IPS-18c (cell line): ENCODE results near the gene TEAD1.

Experiments used
- H3K4me3 ChIP-seq: 2 replicates; pipeline ENCODE4 v1.7.0; 2013; ENCODE audit warnings: low read depth, mild to moderate bottlenecking, low read length, moderate library complexity; ENCODE audit not compliant: insufficient read depth
- H3K9me3 ChIP-seq: one replicate; pipeline ENCODE4 v1.6.1; 2013; ENCODE audit warnings: mild to moderate bottlenecking, low read length, moderate library complexity; ENCODE audit not compliant: control insufficient read depth, insufficient read depth

Gene TEAD1

GRCh38 chr11:12799334-12799835 is 125.2 kb downstream of the TEAD1 start:
- no peak overlapping the region for H3K4me3 ChIP-seq
- no peaks in the 10 kb centered on the region for H3K9me3 ChIP-seq

GRCh38 chr11:12800032-12800671 is 125.9 kb downstream of the TEAD1 start:
- Histone ChIP-seq H3K4me3 (no peak overlapping the region), H3K9me3 (no peaks in the 10 kb centered on the region)

DNA sequence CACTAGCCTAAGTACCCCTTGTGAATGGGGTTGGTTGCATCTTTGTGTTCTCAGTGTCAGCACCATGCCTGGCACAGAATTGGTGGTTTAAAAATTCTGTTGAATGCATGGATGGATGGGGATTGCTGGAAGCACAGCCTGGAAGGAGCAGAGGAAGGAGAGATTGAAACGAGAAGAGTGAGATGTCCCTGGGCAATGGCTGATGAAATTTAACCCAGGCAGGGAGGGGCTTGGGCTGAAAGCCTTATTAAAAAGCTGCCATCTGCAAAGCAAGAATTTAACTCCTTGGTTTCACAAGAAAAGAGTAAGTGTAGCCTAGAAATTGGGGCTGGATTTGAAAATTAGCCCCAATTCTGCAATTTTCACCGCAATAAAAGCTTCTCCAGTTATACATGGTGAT is 126.7 kb downstream of the TEAD1 start:
- H3K9me3 ChIP-seq: no peaks in the 10 kb centered on the region
- H3K4me3 ChIP-seq: no peak overlapping the region

DNA sequence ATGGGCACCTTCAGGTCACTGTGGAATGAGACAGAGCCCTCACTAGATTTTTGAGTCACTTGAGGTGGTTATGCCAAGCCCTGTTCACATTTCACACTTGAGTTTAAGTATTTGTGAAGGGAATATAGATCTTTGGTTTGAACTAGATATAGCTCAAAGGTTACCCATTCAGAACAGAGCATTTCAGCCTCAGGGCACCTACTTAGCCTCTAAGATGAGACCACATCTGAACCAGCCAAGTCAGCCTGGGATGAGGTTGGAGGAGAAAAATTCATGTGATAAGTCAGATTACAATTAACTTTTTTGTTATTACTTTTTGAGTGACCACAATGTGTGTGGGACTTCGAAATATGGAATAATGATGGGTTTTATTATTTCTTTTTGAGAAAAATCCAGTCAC is 127.8 kb downstream of the TEAD1 start:
- H3K9me3 ChIP-seq: no peaks in the 10 kb centered on the region
- H3K4me3 ChIP-seq: no peak overlapping the region

GRCh38 chr11:12802418-12803085 is 128.3 kb downstream of the TEAD1 start:
- Histone ChIP-seq H3K4me3 (no peak overlapping the region), H3K9me3 (no peaks in the 10 kb centered on the region)

DNA sequence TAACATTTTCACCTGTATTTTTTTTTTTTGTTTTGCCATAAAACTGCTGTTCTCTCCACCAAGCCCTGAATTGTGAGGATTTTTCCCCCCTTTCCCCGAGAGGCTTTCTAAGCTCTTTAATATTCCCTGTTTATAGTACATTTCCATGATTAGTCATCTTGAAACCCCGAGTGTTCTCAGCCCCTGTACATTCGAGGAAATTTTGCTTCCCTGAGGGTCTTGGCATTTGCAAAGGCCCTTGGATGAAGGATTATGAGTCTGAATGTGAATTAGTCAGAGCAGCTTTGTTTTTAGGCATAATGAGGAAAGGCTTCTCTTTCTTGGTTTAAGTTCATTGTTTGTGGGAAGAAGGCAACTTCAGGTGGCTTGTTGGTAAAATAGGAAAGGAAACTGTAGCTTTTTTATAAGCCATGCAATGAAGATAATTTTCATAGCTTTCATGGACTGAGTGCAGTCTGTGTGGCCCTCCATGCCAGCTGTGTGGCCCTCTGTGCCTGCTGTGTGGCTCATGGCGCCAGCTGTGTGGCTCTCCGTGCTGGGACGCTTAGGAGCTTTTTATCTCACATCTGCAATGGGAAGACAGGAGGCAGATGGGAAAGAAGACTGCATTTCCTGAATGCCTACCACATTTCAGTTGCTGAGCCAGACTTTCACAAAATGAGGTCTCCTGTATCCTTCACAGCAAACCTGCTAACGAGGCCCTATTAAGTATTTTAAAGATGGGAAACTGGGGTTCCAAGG is 129.0 kb downstream of the TEAD1 start:
- Histone ChIP-seq H3K4me3 (no peak overlapping the region), H3K9me3 (no peaks in the 10 kb centered on the region)

- Histone ChIP-seq H3K4me3 (no peak overlapping the region), H3K9me3 (no peaks in the 10 kb centered on the region)
Measured at GRCh38 chr11:12806113-12806512, 131.9 kb downstream of the TEAD1 start.

DNA sequence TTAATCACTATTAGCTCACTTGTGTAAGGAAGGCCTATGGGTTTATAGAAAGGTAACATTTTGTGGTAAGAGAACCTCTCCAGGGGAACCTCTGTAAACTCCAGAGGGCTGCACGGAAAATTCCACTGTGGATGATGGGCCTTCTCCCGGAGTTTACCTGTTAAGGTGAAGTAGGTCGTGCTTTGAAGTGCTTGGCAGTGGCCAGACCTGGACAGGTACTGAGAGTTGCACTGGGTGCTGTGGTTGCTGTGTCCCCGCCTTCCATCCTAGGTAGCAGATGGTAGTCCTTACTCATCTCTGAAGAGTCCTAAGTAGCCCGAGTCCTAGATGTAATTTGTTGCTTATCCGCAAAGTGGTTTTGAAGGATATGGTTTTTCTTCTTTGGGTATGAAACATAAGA is 133.4 kb downstream of the TEAD1 start:
- Histone ChIP-seq H3K4me3 (no peak overlapping the region), H3K9me3 (no peaks in the 10 kb centered on the region)

- no peak overlapping the region for H3K4me3 ChIP-seq
- H3K9me3 ChIP-seq: no peaks in the 10 kb centered on the region
Measured at GRCh38 chr11:12808519-12808918, 134.3 kb downstream of the TEAD1 start.

DNA sequence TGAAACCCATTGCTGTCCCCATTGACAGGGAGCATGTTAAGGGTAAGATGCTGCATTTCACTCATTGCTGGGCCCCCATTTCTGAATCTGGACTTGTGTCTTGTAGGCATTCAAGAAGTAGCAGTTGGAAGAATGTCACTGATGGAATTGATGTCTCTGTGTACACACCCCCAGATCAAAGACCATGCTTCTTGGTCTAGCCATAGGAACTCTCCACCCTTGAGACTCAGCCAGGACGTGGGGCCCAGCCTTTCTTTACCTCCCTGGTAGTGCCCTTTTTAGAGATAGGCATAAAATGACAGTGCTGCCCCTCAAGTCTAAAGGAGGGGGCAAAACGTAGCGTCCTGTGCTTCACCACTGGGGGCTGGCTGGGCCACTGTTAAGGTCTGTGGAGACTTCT is 135.1 kb downstream of the TEAD1 start:
- no peaks in the 10 kb centered on the region for H3K9me3 ChIP-seq
- no peak overlapping the region for H3K4me3 ChIP-seq

DNA sequence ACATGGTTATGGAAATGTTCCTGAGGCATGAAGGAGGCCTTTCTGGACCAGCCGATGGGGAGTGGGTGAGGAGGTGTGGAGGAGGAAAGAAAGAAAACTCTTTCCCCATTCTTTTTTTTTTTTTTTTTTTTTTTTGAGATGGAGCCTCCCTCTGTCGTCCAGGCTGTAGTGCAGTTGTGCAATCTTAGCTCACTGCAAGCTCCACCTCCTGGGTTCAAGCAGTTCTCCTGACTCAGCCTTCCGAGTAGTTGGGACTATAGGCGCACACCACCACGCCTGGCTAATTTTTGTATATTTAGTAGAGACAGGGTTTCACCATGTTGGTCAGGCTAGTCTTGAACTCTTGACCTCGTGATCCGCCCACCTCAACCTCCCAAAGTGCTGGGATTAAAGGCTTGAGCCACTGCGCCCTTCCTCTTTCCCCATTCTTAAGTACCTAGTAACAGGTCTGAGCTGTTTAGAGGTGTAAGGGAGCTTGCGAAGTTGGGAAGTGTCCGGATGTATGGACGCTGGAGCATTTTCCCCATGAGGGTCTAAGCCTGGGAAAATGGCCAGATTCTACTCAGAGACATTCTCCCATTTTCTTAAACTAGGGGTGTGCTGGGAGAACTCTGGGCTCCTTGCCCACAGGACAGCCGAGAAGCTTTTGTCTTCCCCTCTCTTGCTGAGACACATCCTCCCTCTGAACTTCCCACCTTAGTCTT is 135.8 kb downstream of the TEAD1 start:
- Histone ChIP-seq H3K4me3 (no peak overlapping the region), H3K9me3 (no peaks in the 10 kb centered on the region)

DNA sequence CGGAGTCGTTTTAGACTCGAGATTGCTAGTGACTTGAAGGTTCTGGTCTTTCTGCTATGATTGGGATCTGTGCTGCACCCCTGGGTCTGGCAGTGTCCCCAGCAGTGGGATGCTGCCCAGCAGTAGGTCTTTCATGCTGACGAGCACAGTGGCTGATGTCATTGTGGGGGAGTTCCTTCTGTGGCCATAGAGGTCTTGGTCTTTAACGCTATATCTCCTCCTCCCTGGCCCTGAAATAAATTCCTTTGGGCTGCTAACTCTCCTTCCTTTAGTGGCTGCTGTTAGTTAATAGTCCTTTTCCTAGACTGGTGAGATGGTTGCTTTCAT is 136.3 kb downstream of the TEAD1 start:
- Histone ChIP-seq H3K9me3 (no peaks in the 10 kb centered on the region), H3K4me3 (no peak overlapping the region)

DNA sequence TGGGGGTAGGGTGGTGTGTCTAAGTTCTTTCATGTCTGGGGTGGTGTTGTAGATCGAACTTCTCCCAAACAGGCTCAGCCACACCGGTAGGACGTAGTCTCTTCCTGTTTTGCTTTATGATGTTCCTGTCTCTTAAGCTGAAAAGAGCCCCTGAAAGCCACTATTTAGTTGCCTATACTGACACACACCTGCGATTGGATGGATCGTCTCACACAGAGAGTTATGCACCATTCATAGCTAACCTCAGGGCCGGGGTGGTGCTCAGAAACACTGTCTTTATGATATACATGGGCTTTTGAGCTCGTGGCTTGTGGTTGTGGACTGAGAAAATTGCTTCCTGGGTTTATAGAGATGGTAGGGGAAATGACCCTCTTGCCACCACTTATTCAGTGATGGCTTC is 137.6 kb downstream of the TEAD1 start:
- Histone ChIP-seq H3K4me3 (no peak overlapping the region), H3K9me3 (no peaks in the 10 kb centered on the region)

- Histone ChIP-seq H3K4me3 (no peak overlapping the region), H3K9me3 (no peaks in the 10 kb centered on the region)
Measured at GRCh38 chr11:12812849-12813248, 138.6 kb downstream of the TEAD1 start.

GRCh38 chr11:12813371-12814225 is 139.4 kb downstream of the TEAD1 start:
- Histone ChIP-seq H3K4me3 (no peak overlapping the region), H3K9me3 (no peaks in the 10 kb centered on the region)

DNA sequence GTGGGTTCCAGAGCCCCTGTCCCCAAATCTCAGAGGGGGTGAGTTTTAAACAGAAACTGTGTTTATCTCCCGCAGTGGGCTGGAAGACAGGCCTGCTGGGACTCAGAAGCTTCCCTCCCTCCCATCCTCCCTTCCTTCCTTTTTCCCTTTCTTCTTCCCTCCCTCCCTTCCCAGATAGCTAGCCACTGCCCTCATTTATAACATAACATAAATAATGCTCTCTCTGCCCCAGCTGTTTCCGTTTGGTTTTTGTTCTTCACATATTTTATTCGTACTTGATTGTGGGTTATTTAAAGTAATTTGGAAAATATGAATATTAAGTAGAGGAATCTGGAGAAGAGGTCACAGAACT is 140.9 kb downstream of the TEAD1 start:
- Histone ChIP-seq H3K4me3 (no peak overlapping the region), H3K9me3 (no peaks in the 10 kb centered on the region)

- Histone ChIP-seq H3K9me3 (no peaks in the 10 kb centered on the region), H3K4me3 (no peak overlapping the region)
Measured at GRCh38 chr11:12815931-12816494, 141.8 kb downstream of the TEAD1 start.
